Measurements from ENCODE around the gene PDE4D. TPM values are rescaled to one million over a fixed set of nuclear protein-coding genes. Genes with fewer than 3 reads are reported as not detected.

Gene PDE4D
- polyA plus RNA-seq, 4 donors = 17.5 to 31.9 (median 22.8) TPM

DNA sequence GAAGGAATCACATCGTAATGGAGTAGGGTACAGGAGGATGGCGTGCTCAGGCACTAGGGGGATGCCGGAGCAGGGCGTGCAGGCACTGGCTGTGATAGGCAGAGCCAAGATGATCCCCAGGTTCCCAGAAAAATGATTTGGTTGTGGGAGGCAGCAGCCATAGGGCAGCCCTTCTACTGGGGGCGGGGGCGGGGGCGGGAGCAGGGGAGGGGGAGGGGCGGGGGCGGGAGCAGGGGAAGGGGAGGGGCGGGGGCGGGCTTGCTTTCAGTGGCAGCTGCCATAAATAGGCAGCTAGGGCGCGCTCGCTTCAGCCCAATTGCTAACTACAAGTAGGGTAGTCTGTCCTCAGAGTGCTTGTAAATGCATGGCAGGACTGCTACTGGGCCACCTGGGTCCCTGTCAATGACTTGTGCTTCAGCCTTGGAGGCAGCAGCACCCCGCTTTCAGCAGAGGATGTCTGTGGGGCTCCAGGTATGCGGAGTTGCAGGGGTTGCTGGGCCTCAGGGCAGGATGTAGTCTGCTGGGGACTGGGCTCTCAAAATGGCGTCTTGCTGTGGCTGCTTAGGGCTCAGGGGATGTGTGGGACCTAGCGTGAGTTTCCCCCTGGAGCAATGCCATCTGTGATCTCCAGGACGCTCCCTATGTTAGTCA, 956.4 kb downstream of the PDE4D start:
- no peak for DNase-seq (ENCODE audit: low read depth in 4 of 4, low spot score in 3 of 4)

DNA sequence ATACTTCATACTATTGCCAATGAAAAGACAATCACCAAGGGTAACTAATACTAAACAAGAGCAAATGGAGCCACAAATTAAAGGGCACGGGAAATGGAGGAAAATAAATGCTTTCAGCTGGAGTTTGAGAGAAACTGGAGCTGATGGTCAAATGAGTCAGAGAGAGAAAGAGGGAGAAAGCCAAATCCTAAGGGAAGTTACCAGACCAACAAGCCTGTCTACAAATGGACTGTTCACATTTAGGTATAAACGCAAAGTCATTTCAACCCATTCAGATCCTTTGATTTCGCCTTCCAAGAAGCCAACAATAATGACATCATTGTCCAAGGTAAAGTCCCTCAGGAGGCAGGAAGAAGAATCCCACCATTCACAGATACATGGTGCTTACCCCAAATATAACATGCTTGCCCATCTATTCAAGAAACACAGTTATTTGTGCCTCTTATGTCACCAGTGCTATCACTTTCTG, 958.9 kb downstream of the PDE4D start:
- no peak for DNase-seq (ENCODE audit: low read depth in 4 of 4, low spot score in 3 of 4)

DNA sequence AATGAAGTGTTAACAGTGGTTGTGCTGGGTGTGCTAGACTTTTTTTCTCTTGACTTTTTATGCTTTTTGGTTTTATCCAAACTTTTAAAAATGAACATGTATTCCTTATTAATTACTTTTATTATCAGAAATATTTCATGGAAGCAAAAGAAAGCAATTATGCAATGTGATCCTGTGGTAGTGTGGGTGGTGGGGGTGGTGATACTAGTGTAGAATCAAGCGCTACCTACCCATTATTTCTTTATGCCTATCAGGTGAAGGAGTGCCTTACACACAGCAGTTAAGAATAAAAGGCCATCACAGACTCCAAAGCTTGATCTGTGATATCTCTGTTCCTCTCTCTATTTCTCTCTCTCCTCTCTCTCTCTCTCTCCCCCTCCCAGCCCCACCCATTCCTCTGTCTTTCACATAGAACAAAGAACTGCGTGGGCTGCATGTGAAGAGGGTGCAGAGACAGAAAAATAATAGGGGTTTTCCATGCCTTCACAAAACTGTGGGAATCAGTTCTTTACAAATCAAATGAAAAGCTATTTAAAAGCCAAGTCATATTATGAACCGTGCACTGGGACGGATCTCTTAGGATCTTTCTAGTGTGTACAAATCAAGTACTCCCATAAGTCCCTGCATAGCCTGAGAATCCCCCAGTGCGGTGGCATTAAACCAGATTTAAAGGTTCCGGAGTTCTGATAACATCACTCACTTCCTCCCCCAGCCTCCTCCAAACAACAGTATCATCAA, 959.5 kb downstream of the PDE4D start:
- no peak for DNase-seq (ENCODE audit: low read depth in 4 of 4, low spot score in 3 of 4)

DNA sequence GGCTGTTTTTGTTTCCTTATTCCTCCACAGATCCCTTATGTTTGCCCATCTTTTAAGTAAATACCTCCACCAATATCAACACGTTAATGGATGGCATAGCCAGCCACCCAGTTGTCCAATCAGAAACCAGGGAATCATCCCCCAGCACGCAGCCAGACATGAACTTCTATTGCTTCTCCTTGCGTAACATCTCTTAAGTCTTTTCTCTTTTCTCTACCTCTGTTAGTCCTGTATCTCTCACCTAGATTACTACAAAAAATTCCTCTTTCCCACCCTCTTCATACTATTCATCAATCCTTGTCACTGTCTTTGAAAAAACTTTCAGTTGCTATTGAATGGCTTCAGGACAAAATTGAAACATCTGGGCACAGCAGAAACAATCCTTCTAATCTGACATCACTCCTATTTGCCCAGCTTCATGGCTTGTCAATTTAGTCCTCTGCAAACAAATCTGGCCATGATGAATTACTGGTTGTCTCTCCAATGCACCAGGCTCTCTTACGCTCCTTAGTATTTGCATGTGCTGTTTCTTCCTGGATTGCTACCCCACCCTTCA, 961.4 kb downstream of the PDE4D start:
- DNase-seq (ENCODE audit: low read depth in 4 of 4, low spot score in 3 of 4) = no peak

DNA sequence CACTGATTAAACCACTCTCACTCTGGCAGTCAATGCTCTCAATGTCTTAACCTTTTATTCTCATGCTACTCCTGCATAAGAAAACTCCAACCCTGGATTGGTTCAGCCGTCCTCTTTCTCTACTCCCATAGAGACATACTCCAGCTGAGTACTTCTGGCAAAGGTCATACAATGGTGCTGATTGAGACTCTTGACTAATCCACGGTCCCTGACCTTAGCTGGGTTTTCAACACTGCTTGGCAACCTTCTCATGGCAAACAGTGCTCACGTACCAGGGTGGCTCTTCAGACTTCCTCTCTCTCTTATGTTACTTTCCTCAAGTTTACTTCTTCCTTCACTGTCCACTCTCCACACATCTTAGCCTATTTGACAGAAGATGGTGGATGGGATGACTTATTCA, 963.0 kb downstream of the PDE4D start:
- DNase-seq (ENCODE audit: low read depth in 4 of 4, low spot score in 3 of 4) = no peak

DNA sequence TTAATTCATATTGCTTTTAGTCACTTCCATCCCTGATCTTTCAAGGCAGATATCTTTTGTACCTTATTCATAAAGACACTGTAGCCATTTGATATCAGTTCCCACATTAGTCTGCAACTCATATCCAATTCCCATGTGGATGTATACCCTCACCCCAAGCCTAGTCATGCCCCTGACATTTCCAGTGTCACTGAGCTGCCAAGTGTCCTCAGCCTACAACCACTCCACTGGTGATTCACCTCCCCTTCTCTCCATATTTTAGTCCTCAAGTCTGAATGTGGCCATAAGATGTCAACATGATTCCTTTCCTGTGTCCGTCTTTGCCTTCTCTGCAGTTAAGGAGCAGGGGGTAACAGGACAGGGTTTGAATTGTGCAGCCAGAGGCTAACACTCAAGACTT, 963.8 kb downstream of the PDE4D start:
- no peak for DNase-seq (ENCODE audit: low read depth in 4 of 4, low spot score in 3 of 4)

DNA sequence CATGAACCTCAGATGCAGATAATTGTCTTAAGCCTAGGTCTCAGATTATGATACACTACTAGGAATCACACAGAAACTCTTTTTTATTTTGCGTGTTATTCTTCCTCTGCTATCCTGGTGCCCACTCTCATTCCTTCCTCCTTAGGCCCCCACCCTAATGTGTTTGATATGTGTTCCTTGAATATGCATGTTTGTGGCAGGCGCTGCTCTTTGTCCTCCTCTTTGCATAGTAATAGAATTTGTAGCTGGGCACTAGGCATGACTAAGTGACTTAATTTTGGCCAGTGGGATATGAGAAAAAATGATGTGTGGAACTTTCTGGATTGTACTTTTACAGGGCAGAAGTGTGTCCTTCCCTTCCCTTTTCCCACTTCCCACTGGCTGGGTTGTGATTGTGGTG, 965.6 kb downstream of the PDE4D start:
- DNase-seq (ENCODE audit: low read depth in 4 of 4, low spot score in 3 of 4) = no peak

DNA sequence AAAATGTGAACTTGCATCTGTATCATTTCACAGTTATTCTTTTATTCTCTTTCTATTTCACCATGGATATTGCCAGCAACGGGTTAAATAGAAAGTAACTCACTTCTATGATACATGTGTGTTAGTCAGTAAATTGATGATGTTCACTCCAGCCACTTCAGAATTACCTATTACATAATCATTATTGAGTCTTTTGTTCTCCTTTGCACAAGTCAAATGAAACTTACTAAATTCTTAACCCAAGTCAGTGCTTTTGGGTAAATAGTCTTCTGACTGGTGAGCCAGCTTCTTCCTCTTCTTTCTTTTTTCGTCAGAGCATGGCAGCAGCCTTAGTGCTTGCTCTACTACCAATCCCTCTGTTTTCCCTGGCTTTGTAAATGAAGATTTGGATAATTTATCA, 966.3 kb downstream of the PDE4D start:
- no peak for DNase-seq (ENCODE audit: low read depth in 4 of 4, low spot score in 3 of 4)

DNA sequence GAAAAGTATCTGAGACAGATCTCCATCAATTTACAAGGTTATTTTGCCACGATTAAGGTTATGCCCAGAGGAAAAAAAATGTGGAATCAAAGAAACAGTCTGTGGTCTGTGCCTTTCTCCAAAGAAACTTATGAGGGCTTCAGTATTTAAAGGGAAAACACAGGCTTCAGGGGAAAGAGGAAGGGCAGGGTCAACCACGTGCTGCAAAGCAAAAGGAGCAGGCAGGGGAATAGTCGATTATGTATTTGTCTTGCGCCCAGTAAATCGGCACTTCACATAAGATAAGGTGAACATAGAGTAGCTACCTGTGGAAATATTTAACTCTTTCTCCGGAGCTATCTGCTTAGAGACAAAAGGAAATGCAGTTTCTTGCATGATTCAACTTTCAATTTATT, 967.0 kb downstream of the PDE4D start:
- DNase-seq (ENCODE audit: low read depth in 4 of 4, low spot score in 3 of 4) = no peak

DNA sequence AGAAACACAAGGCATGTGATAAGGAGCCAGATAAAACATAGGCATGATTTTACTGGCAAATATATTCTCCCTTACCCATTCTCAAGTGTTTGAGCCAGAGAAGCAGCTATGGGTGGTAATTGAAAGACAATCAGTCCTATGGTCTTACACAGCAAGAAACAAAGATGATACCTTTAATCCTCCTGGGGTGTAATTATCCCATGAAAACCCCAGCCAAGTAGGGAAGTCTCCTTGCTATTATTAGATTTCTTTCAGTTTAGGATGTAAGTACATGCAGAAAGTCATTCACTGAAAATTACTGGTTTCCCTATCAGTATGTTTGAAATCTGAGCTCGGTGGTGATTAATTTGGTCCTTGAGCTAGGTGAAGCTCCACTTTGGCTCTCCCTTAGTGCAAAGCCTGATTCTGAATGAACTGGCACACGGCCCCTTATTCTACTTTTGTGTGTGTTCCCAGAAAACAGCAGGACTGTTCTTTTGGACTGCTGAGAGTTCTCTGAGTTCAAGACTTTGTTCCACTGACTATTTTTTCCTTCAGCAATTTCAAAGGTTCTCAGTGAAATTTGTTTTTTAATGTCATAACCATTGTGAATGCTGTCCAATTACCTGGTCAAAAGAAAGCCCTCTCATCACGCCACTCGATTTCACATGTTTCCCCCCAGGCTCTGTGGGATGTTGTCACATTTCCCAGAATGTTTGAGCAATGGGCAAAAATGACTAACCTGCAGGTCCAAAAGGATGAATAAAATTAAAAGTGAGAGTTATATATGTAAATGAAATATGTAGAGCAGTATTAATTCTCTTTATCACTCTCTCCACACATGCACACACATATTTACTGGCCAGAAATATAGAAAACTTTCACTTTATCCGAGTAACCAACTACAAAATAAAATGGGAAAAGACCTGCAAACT, 967.6 kb downstream of the PDE4D start:
- no peak for DNase-seq (ENCODE audit: low read depth in 4 of 4, low spot score in 3 of 4)

DNA sequence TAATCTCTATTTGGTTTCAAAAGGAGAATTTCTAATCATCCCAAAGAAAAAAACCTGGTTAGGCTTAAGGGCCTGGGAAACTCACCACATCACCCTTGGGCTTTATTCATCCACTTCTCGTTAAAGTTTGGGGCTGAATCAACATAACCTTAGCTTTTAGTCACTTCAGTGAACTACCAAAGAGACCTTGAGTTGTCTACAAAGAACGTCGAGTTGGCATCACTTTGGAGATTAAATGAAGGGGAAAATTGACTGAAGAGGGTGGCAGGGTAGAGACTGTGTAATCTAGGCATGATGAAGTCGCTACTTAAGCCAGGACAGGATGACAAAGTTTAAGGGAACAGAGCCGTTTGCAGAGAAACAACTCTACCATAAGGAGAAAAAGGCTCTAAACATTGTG, 969.2 kb downstream of the PDE4D start:
- no peak for DNase-seq (ENCODE audit: low read depth in 4 of 4, low spot score in 3 of 4)

DNA sequence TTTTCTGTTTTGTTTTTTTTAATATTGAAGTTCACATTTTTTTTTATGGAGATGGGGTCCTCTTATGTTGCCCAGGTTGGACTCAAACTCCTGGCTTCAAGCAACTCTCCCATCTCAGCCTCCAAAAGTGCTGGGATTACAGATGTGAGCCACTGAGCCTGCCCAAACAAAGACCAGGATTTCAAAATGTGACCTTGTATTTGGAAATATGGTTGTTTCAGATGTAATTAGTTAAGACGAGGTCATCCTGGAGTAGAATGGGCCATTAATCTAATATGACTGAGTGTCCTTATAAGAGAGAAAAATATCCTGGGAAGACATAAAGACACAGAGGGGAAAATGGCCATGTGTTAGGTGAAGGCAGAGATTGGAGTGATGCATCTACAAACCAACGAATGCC, 970.2 kb downstream of the PDE4D start:
- DNase-seq (ENCODE audit: low read depth in 4 of 4, low spot score in 3 of 4) = no peak

DNA sequence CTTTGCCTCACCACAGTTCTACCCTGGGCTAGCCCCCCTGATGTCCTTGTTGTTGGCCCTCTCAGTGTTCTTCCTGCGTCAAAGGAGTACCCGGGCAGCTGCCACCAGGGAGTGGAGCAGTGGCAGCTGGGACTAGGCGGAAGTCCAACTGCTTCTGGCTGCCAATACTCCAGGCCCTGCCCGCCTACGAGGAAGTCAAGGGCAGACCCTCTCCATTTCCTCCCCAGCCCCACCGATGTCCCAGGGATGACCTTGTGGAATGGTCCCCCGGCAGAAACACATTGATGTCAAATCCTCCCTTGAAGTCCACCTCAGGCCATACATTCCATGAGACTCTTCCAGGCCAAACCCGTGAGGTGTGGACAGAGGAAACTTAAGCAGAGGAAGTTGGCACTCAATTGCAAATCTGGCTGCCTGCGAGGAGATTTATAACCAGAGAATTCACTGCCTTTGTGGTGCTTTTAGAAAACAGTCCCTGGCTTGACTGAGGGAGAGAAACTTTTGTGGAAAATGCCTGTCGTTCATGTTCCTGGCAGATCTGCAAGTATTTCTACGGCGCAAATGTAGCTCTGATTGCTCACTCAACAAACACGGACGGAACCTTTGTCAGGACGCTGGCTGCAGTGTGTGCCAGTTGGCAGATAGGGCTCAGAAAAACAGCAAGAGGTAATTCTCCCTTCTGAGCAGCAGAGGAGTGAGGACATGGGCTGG, 970.9 kb downstream of the PDE4D start:
- DNase-seq (ENCODE audit: low read depth in 4 of 4, low spot score in 3 of 4) = no peak

DNA sequence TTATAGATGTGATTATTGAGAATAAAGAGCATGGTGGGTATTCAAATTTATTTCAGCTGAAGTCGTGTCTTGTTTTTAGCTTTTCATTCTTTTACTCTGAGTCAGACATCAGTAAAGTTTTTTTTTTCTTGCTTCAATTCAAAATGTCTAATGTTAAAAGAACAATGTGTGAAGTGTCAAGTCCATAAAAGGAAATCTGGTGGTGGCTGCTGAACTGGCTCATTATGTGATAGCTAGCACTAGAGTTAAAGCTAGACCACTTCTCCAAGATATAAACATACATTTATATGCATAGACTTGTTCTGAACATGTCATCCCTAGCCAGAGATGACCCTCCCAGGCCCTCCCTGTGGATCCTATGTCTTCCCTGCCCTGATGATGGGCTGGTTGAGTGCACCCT, 972.4 kb downstream of the PDE4D start:
- no peak for DNase-seq (ENCODE audit: low read depth in 4 of 4, low spot score in 3 of 4)

DNA sequence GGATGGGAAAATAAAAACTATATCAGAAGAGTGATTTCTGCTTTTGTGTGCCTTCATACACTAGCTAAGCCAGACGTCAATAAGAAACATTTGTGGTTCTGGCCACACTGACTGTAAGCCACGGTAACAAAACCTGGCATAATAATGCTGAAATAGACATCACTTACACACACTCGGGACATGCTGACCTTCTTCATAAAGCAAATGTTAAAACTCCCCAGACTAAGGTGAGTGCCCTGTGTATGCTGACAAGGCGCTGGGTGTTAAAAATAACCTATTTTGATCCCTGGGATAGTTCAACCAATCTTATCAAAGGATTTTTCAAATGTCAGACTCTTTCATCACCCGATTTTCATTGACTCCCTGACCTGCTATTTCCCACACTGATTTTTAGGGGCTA, 973.7 kb downstream of the PDE4D start:
- no peak for DNase-seq (ENCODE audit: low read depth in 4 of 4, low spot score in 3 of 4)

Data from left renal pelvis (tissue), 4 donors.